ENCODE results near the gene TTC16. TPM values are rescaled to one million over a fixed set of nuclear protein-coding genes. Genes with fewer than 3 reads are reported as not detected.

The TTC16 gene
- total and polyA plus RNA-seq, 2 experiments from 2014 or later, result not detected

GRCh38 chr9:127712371-127712770, 3.5 kb upstream of the TTC16 start:
- Histone ChIP-seq H3K4me2 (no peak overlapping the region), H3K27me3 (no peaks in the 10 kb centered on the region), H3K9me3 (ENCODE audit: low read depth) (no peaks in the 10 kb centered on the region), H3K79me2 (no peaks in the 10 kb centered on the region), H3K9me2 (replicated peaks; ENCODE audit: insufficient read depth) (no peaks in the 10 kb centered on the region), H2AFZ (no peak overlapping the region), H3K36me3 (replicated peaks; ENCODE audit: insufficient read depth, low read depth) (no peaks in the 10 kb centered on the region), H3K27ac (no peak overlapping the region), H3K4me3 (no peak overlapping the region), H3K4me1 (ENCODE audit: insufficient read depth) (no peaks in the 10 kb centered on the region), H4K20me1 (ENCODE audit: insufficient read depth, poor library complexity, severe bottlenecking) (no peaks in the 10 kb centered on the region)
- 94% methylated on average over 11 of the region's 11 CpGs for WGBS (ENCODE audit: low lambda C conversion rate, missing lambda C conversion rate)
- TF ChIP-seq CTCF (IDR thresholded peaks at IDR 0.05; ENCODE audit: poor library complexity) (no peak), EZH2phosphoT487 (IDR thresholded peaks at IDR 0.05; ENCODE audit: low read depth, severe bottlenecking, unreplicated experiment) (no peak), EZH2 (IDR thresholded peaks at IDR 0.05; ENCODE audit: borderline replicate concordance) (no peak)
- DNase-seq (ENCODE audit: low spot score), result no peak

DNA sequence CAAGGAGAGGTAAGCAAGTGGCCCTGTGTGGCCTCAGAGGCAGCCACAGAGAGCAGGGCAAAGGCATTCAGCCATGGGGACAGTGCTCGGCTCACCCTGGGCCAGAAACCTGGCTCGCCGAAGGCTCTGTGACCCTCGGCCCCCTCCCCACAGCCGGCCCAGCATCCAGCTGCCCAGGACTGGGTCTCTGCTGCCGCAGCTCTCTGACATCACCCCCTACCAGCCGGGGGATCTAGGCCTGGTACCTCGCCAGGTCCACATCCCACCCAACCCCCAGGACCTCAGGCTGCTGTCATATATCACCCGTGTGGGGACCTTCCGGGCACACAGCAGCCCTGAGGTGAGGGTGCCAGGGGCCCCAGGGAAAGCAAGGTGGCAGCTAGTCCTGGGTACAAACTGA, 3.0 kb upstream of the TTC16 start:
- H4K20me1 ChIP-seq (ENCODE audit: insufficient read depth, poor library complexity, severe bottlenecking), result no peaks in the 10 kb centered on the region
- H3K4me1 ChIP-seq (ENCODE audit: insufficient read depth), result no peaks in the 10 kb centered on the region
- DNase-seq (ENCODE audit: low spot score), result no peak
- no peaks in the 10 kb centered on the region for H3K36me3 ChIP-seq (replicated peaks; ENCODE audit: insufficient read depth, low read depth)
- no peak for TF ChIP-seq EZH2phosphoT487 (IDR thresholded peaks at IDR 0.05; ENCODE audit: low read depth, severe bottlenecking, unreplicated experiment)
- TF ChIP-seq CTCF (IDR thresholded peaks at IDR 0.05; ENCODE audit: poor library complexity), result no peak
- no peaks in the 10 kb centered on the region for H3K9me2 ChIP-seq (replicated peaks; ENCODE audit: insufficient read depth)
- H3K9me3 ChIP-seq (ENCODE audit: low read depth), result no peaks in the 10 kb centered on the region
- WGBS (ENCODE audit: low lambda C conversion rate, missing lambda C conversion rate), result 97% methylated on average over 9 of the region's 10 CpGs
- no peaks in the 10 kb centered on the region for H3K27me3 ChIP-seq
- no peak overlapping the region for H3K4me3 ChIP-seq
- no peak overlapping the region for H2AFZ ChIP-seq
- H3K27ac ChIP-seq, result no peak overlapping the region
- H3K79me2 ChIP-seq, result no peaks in the 10 kb centered on the region
- no peak overlapping the region for H3K4me2 ChIP-seq

DNA sequence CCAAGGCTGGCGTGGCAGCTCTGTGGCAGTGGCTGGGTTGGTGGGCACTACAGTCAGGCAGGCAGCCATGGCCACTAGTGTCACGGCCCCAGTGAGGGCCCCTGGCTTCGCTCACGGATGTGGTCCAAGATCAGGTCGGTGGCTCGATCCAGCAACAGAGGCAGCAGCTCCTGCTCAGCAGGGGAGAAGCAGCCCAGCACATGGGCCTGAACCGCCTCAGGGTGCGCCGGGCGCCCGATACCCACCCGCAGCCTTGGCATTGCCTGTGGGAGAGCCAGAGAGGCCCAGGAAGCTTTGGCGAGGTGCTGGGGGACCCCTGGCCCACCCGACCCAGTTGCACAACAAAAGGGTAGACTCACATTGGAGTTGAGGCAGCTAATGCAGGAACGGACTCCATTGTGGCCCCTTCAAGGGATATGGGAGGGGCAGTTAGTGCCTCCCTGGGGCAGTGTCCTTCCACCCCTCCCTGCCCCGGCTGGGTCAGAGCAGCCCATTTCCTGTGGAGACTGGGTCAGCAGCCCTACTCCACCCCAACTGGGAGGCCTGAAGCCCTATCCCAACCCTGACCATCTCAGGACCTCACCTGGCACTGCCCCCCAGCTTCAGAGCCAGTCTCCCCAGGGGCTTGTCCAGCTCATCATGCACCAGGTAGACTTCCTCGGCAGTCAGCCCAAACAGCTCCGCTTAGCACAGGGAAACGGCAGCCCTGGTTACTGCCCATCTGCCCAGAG, 1.7 kb upstream of the TTC16 start:
- Histone ChIP-seq H3K9me2 (replicated peaks; ENCODE audit: insufficient read depth) (no peaks in the 10 kb centered on the region), H3K36me3 (replicated peaks; ENCODE audit: insufficient read depth, low read depth) (no peaks in the 10 kb centered on the region), H3K4me2 (peak overlapping the region; percentile 96), H4K20me1 (ENCODE audit: insufficient read depth, poor library complexity, severe bottlenecking) (no peaks in the 10 kb centered on the region), H2AFZ (no peak overlapping the region), H3K4me3 (no peak overlapping the region), H3K27ac (no peak overlapping the region), H3K27me3 (no peaks in the 10 kb centered on the region), H3K9me3 (ENCODE audit: low read depth) (no peaks in the 10 kb centered on the region), H3K4me1 (ENCODE audit: insufficient read depth) (no peaks in the 10 kb centered on the region), H3K79me2 (no peaks in the 10 kb centered on the region)
- DNase-seq (ENCODE audit: low spot score), result no peak
- WGBS (ENCODE audit: low lambda C conversion rate, missing lambda C conversion rate), result 82% methylated on average over 17 of the region's 19 CpGs
- TF ChIP-seq EZH2 (IDR thresholded peaks at IDR 0.05; ENCODE audit: borderline replicate concordance) (no peak), CTCF (IDR thresholded peaks at IDR 0.05; ENCODE audit: poor library complexity) (no peak), EZH2phosphoT487 (IDR thresholded peaks at IDR 0.05; ENCODE audit: low read depth, severe bottlenecking, unreplicated experiment) (no peak)

Measured in hepatocyte (in vitro differentiated cells).